Epithelial cell of esophagus (primary cell): ENCODE data around the gene SMTNL2.

Experiments
- DNase-seq: peaks from one replicate; pipeline ENCODE4 v3.0.0; 2010; ENCODE audit warnings: low read depth
- H3K4me3 ChIP-seq: 2 replicates; pipeline ENCODE4 v1.5.1; 2011; ENCODE audit warnings: mild to moderate bottlenecking, low read length, control low read depth
- CTCF ChIP-seq: IDR thresholded peaks from 2 replicates; pipeline ENCODE4 v1.5.1; 2011; ENCODE audit warnings: low read depth, mild to moderate bottlenecking, low read length, control low read depth, inconsistent platforms; ENCODE audit not compliant: insufficient read depth; ENCODE audit errors: missing control alignments

Gene SMTNL2

GRCh38 chr17:4545217-4545951 is 38.9 kb upstream of the SMTNL2 start:
- H3K4me3 ChIP-seq, result no peak overlapping the region
- TF ChIP-seq CTCF, result no peak
- DNase-seq, result no peak

GRCh38 chr17:4547118-4547906 is 37.0 kb upstream of the SMTNL2 start:
- no peak for TF ChIP-seq CTCF
- H3K4me3 ChIP-seq, result no peak overlapping the region
- no peak for DNase-seq

- no peak for TF ChIP-seq CTCF
- H3K4me3 ChIP-seq, result no peak overlapping the region
- DNase-seq, result no peak
Measured at GRCh38 chr17:4548061-4548461, 36.3 kb upstream of the SMTNL2 start.

- no peak overlapping the region for H3K4me3 ChIP-seq
- peak; percentile 31 for DNase-seq
- TF ChIP-seq CTCF, result no peak
Measured at GRCh38 chr17:4548721-4549531, 35.4 kb upstream of the SMTNL2 start.

GRCh38 chr17:4549781-4550533 is 34.4 kb upstream of the SMTNL2 start:
- TF ChIP-seq CTCF, result no peak
- H3K4me3 ChIP-seq, result no peak overlapping the region
- DNase-seq, result no peak

- TF ChIP-seq CTCF, result no peak
- no peak overlapping the region for H3K4me3 ChIP-seq
- DNase-seq, result no peak
Measured at GRCh38 chr17:4550534-4551039, 33.7 kb upstream of the SMTNL2 start.
